Activated naive CD4-positive, alpha-beta T cell treated with anti-CD3 and anti-CD28 coated beads for 36 hours (primary cell): ENCODE data around the gene DNAJA4. TPM values are rescaled to one million over a fixed set of nuclear protein-coding genes. Genes with fewer than 3 reads are reported as not detected.
"Not testable (repeated sequence)": the region's sequence is repeated elsewhere in the genome, so short reads cannot be mapped to it uniquely, and the experiment has no call there.

Experiments
- CTCF ChIA-PET: fragments of 350-600 bp; sonication (Branson Sonifier 250); formaldehyde crosslinking; loops from one replicate; lab custom pipeline; 2021; ENCODE audit warnings: antibody characterized with exemption; lab: Charles Lee
- DNase-seq: peaks from one replicate; pipeline ENCODE4 v3.0.0-alpha.2; 2020
- H3K27ac Mint-ChIP-seq: one replicate; pipeline ENCODE4 v1.8.0; 2021; ENCODE audit warnings: mild to moderate bottlenecking, mixed read lengths
- H3K27me3 Mint-ChIP-seq: one replicate; pipeline ENCODE4 v1.8.0; 2021; ENCODE audit warnings: low read depth, mixed read lengths
- H3K36me3 Mint-ChIP-seq: one replicate; pipeline ENCODE4 v1.8.0; 2021; ENCODE audit warnings: low read depth, mixed read lengths
- H3K4me1 Mint-ChIP-seq: one replicate; pipeline ENCODE4 v1.8.0; 2021; ENCODE audit warnings: low read depth, mixed read lengths
- H3K4me3 Mint-ChIP-seq: one replicate; pipeline ENCODE4 v1.8.0; 2021; ENCODE audit warnings: mild to moderate bottlenecking, moderate library complexity, mixed read lengths
- H3K9me3 Mint-ChIP-seq: one replicate; pipeline ENCODE4 v1.8.0; 2021; ENCODE audit warnings: mixed read lengths
- intact Hi-C: fragments of 100-400 bp; cut with micrococcal nuclease; formaldehyde crosslinking; loops from one replicate; pipeline ENCODE4 v1.15.1; 2023
- total RNA-seq, 2 experiments: library from RNA; stranded (reverse); gene quantifications; one replicate each; pipeline ENCODE4 v1.2.3, GENCODE V29; 2021

The DNAJA4 gene
- total RNA-seq, 2 experiments from 2014 or later: 40.1 to 41.6 TPM

DNA sequence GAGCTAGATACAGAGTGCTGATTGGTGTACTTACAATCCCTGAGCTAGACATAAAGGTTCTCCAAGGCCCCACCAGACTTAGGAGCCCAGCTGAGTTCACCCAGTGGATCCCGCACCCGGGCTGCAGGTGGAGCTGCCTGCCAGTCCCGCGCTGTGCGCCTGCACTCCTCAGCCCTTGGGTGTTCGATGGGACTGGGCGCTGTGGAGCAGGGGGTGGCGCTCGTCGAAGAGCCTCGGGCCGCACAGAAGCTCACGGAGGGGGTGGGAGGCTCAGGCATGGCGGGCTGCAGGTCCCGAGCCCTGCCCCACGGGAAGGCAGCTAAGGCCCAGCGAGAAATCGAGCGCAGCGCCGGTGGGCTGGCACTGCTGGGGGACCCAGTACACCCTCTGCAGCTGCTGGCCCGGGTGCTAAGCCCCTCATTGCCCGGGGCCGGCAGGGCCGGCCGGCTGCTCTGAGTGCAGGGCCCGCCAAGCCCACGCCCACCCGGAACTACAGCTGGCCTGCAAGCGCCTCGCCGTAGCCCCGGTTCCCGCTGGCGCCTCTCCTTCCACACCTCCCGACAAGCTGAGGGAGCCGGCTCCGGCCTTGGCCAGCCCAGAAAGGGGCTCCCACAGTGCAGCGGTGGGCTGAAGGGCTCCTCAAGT, 18.3 kb upstream of the DNAJA4 start:
- H3K36me3 Mint-ChIP-seq, H3K4me3 Mint-ChIP-seq, intact Hi-C loops: not testable (repeated sequence)

DNA sequence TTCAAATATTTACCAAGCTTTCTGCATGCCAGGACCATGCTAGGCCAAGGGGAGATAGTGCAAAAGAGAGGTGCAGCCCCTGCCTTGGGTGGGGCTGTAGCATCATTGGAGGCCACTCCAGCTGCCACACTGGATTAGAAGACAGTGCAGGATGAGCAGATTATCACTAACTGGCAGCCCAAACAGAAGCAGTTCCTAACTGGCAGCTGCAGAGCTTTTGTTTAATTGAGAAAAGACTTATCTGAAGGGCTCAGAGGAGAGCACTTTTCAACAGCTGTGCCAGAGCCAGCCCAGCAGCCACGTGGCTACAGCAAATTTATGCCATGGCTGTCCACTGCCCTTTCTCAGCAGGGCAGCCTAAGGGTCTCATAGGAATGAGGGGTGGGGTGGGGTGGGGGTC, 16.5 kb upstream of the DNAJA4 start:
- no peak for DNase-seq
- intact Hi-C loops: no loop called here
- no peaks in the 10 kb centered on the region for H3K36me3 Mint-ChIP-seq
- CTCF ChIA-PET: no interaction called here
- no peaks in the 10 kb centered on the region for H3K9me3 Mint-ChIP-seq
- H3K27me3 Mint-ChIP-seq: no peaks in the 10 kb centered on the region
- H3K4me1 Mint-ChIP-seq: no peaks in the 10 kb centered on the region
- H3K27ac Mint-ChIP-seq: no peak overlapping the region
- H3K4me3 Mint-ChIP-seq: no peak overlapping the region

More for the DNA sequence above, 18.3 kb upstream of the DNAJA4 start:
- H3K9me3 Mint-ChIP-seq, H3K27ac Mint-ChIP-seq, H3K4me1 Mint-ChIP-seq, H3K27me3 Mint-ChIP-seq, DNase-seq: not testable (repeated sequence)
- CTCF ChIA-PET: interaction anchor here (1.0 to 2.3 kb wide), 4 partner anchors 51 to 279 kb away, joined by 3 to 8 read pairs (median 4); no protein-coding TSS in a partner anchor

- intact Hi-C loops: no loop called here
- no peaks in the 10 kb centered on the region for H3K4me1 Mint-ChIP-seq
- H3K27ac Mint-ChIP-seq: no peak overlapping the region
- no peaks in the 10 kb centered on the region for H3K36me3 Mint-ChIP-seq
- no peaks in the 10 kb centered on the region for H3K27me3 Mint-ChIP-seq
- CTCF ChIA-PET: no interaction called here
- DNase-seq: no peak
- no peak overlapping the region for H3K4me3 Mint-ChIP-seq
- H3K9me3 Mint-ChIP-seq: no peaks in the 10 kb centered on the region
These were observed 15.2 kb upstream of the DNAJA4 start for GRCh38 chr15:78249131-78249530.

DNA sequence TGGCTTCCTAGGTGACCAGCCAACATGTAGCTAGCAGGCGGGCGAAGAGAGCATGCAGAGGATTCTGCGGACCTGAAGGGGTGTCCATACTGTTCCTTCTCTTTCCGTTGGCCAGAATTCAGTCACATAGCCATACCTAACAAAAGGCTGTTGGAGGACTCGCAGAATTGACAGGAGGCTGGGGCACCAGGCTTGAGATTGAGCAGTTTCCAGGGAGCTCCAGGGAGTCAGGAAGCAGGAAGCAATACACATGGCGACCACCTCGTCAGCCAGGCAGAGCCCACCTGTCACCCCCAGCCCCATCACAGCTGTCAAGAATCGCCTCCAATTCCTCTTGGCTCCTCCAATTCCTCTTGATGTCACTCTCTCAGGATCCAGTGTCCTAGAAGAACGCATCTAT, 13.2 kb upstream of the DNAJA4 start:
- H3K27ac Mint-ChIP-seq: no peak overlapping the region
- no peaks in the 10 kb centered on the region for H3K27me3 Mint-ChIP-seq
- no peaks in the 10 kb centered on the region for H3K4me1 Mint-ChIP-seq
- H3K36me3 Mint-ChIP-seq: no peaks in the 10 kb centered on the region
- H3K4me3 Mint-ChIP-seq: no peak overlapping the region
- intact Hi-C loops: no loop called here
- H3K9me3 Mint-ChIP-seq: no peaks in the 10 kb centered on the region
- DNase-seq: no peak
- CTCF ChIA-PET: interaction anchor here (1.0 kb wide), 1 partner anchor 40 kb away, joined by 4 read pairs; no protein-coding TSS in a partner anchor

DNA sequence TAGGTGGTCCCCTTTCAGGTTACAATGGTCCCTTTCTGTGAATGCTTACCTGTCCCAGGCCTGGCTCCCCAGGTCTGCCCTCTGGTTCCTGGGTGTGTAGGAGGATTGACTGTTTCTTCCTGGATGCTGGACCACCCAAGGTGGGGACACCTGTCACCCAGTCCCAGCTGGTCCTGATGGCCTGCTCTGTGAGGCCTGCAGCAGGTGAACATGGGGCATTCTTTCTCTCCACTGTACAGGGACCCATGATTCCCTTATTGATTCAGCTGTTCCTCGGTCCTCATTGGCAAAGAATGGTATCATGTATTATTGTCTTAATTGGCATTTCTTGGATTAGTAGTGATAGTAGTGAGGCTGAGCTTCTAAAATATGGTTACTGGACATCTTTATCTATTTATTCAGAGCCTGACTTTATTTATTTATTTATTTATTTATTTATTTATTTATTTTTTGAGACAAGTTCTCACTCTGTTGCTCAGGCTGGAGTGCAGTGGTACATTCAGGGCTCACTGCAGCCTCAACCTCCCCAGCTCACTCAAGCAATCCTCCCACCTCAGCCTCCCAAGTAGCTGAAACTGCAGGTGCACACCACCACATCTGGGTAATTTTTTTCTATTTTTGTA, 8.8 kb upstream of the DNAJA4 start:
- H3K27me3 Mint-ChIP-seq: no peaks in the 10 kb centered on the region
- CTCF ChIA-PET: interaction anchor here (2.8 kb wide), 1 partner anchor 15 kb away, joined by 13 read pairs; no protein-coding TSS in a partner anchor

GRCh38 chr15:78256044-78256437, 8.3 kb upstream of the DNAJA4 start:
- no peaks in the 10 kb centered on the region for H3K36me3 Mint-ChIP-seq
- H3K27ac Mint-ChIP-seq: no peak overlapping the region
- no peak overlapping the region for H3K4me3 Mint-ChIP-seq
- intact Hi-C loops: no loop called here
- no peaks in the 10 kb centered on the region for H3K9me3 Mint-ChIP-seq
- no peak for DNase-seq
- CTCF ChIA-PET: interaction anchor here (2.8 kb wide), 1 partner anchor 16 kb away, joined by 13 read pairs; no protein-coding TSS in a partner anchor
- no peaks in the 10 kb centered on the region for H3K27me3 Mint-ChIP-seq
- H3K4me1 Mint-ChIP-seq: no peaks in the 10 kb centered on the region

More for the DNA sequence above, 8.8 kb upstream of the DNAJA4 start:
- H3K4me1 Mint-ChIP-seq: no peaks in the 10 kb centered on the region
- no peaks in the 10 kb centered on the region for H3K9me3 Mint-ChIP-seq
- no peak overlapping the region for H3K4me3 Mint-ChIP-seq
- H3K27ac Mint-ChIP-seq: no peak overlapping the region
- intact Hi-C loops: no loop called here
- H3K36me3 Mint-ChIP-seq: no peaks in the 10 kb centered on the region
- no peak for DNase-seq

GRCh38 chr15:78257681-78258080, 6.7 kb upstream of the DNAJA4 start:
- CTCF ChIA-PET: interaction anchor here (0.8 to 2.4 kb wide), 2 partner anchors 16 to 42 kb away, joined by 6 read pairs; partner anchors contain the start of gene SKIC8
- no peak for DNase-seq
- H3K27ac Mint-ChIP-seq: no peak overlapping the region
- no peaks in the 10 kb centered on the region for H3K36me3 Mint-ChIP-seq
- H3K4me1 Mint-ChIP-seq: no peaks in the 10 kb centered on the region
- intact Hi-C loops: no loop called here
- no peaks in the 10 kb centered on the region for H3K9me3 Mint-ChIP-seq
- no peaks in the 10 kb centered on the region for H3K27me3 Mint-ChIP-seq
- H3K4me3 Mint-ChIP-seq: no peak overlapping the region

DNA sequence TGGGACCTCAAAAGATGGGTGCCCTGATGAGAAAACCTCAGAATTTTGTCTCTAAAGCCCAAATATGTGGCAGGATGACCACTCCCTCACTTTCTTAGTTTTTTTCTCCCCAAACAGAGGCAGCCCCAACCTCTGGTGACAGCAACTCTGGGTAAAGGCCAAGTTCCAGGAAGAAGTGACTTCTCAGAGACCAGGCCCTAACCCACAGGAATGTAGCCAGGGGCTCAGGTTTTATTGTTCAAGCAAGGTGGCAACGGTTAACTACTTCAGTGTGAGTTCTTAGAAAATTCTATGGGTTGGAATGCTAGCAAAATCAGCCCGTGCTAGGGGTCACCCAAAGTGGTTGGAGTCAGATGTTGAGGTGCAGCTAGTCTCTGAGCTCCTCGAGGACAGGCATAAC, 5.1 kb upstream of the DNAJA4 start:
- CTCF ChIA-PET: no interaction called here
- Mint-ChIP-seq H3K27ac (no peak overlapping the region), H3K4me1 (no peaks in the 10 kb centered on the region), H3K27me3 (no peaks in the 10 kb centered on the region), H3K9me3 (no peaks in the 10 kb centered on the region), H3K36me3 (no peaks in the 10 kb centered on the region), H3K4me3 (no peak overlapping the region)
- intact Hi-C loops: no loop called here
- DNase-seq: no peak

GRCh38 chr15:78260489-78260888, 3.9 kb upstream of the DNAJA4 start:
- intact Hi-C loops: no loop called here
- Mint-ChIP-seq H3K27ac (no peak overlapping the region), H3K4me1 (peaks cover 2% of the 10 kb centered on the region), H3K27me3 (no peaks in the 10 kb centered on the region), H3K36me3 (no peaks in the 10 kb centered on the region), H3K4me3 (no peak overlapping the region), H3K9me3 (no peaks in the 10 kb centered on the region)
- no peak for DNase-seq
- CTCF ChIA-PET: no interaction called here

DNA sequence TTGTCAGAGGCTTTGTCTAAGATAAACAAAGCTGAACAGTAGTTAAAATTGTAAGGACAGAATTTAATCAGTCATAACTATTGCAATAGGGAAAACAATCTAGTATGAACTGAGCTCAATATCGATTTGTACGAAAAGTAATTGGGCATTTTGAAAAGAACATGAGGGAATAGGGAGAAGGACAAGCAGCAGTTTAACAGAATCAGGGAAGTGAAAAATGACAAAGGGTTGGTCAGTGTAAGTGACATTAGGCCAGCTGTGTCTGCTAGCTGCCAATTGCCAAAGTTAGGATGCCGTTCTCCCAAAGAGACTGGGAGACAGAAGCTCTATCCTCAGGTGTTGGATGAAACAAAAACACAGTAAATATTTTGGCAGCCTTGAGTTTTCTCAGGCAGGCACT, 3.3 kb upstream of the DNAJA4 start:
- DNase-seq: no peak
- CTCF ChIA-PET: no interaction called here
- intact Hi-C loops: no loop called here

GRCh38 chr15:78263351-78263781, 996 bp upstream of the DNAJA4 start:
- CTCF ChIA-PET: interaction anchor here (0.7 kb wide), 1 partner anchor 137 kb away, joined by 3 read pairs; no protein-coding TSS in a partner anchor
- Mint-ChIP-seq H3K4me3 (peak overlapping the region; percentile 60), H3K27me3 (no peaks in the 10 kb centered on the region), H3K9me3 (no peaks in the 10 kb centered on the region), H3K4me1 (peaks cover 27% of the 10 kb centered on the region), H3K36me3 (peaks cover 6% of the 10 kb centered on the region), H3K27ac (peak overlapping the region; percentile 76)
- peak; percentile 7 for DNase-seq
- intact Hi-C loops: no loop called here

More for the DNA sequence above, 3.3 kb upstream of the DNAJA4 start:
- Mint-ChIP-seq H3K27me3 (no peaks in the 10 kb centered on the region), H3K9me3 (no peaks in the 10 kb centered on the region), H3K27ac (no peak overlapping the region), H3K4me1 (peaks cover 8% of the 10 kb centered on the region), H3K4me3 (no peak overlapping the region), H3K36me3 (no peaks in the 10 kb centered on the region)

DNA sequence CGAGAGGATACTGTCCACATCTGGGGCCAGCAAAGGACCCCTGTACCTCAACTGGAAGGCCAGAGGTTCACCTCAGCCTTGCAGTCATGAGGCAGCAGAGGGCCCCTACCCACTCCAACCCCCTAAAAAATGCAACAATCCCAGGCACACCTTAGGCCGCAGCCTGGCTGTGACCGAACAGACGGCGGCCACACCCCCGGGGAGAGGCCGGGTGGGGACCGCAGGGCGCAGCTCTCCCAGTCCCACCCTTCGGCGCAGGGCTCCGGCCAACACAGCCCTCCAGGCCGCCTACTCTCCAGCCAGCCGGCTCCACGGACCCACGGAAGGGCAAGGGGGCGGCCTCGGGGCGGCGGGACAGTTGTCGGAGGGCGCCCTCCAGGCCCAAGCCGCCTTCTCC, 457 bp upstream of the DNAJA4 start:
- DNase-seq: no peak
- Mint-ChIP-seq H3K36me3 (peaks cover 6% of the 10 kb centered on the region), H3K27ac (peak overlapping the region; percentile 76), H3K4me3 (peak overlapping the region; percentile 60), H3K9me3 (no peaks in the 10 kb centered on the region), H3K4me1 (peaks cover 30% of the 10 kb centered on the region), H3K27me3 (no peaks in the 10 kb centered on the region)
- intact Hi-C loops: no loop called here
- CTCF ChIA-PET: interaction anchor here (0.6 to 0.9 kb wide), 4 partner anchors 19 to 137 kb away, joined by 3 to 4 read pairs (median 3); no protein-coding TSS in a partner anchor
